ENCODE measurements around the gene CNTN5. TPM values are rescaled to one million over a fixed set of nuclear protein-coding genes. Genes with fewer than 3 reads are reported as not detected.

CNTN5 gene
- total RNA-seq, 1 donor from 2014 or later = 0.24 TPM

- no peak overlapping the region for H3K4me3 ChIP-seq
- H3K4me1 ChIP-seq = no peaks in the 10 kb centered on the region
- TF ChIP-seq, protein P1, sequence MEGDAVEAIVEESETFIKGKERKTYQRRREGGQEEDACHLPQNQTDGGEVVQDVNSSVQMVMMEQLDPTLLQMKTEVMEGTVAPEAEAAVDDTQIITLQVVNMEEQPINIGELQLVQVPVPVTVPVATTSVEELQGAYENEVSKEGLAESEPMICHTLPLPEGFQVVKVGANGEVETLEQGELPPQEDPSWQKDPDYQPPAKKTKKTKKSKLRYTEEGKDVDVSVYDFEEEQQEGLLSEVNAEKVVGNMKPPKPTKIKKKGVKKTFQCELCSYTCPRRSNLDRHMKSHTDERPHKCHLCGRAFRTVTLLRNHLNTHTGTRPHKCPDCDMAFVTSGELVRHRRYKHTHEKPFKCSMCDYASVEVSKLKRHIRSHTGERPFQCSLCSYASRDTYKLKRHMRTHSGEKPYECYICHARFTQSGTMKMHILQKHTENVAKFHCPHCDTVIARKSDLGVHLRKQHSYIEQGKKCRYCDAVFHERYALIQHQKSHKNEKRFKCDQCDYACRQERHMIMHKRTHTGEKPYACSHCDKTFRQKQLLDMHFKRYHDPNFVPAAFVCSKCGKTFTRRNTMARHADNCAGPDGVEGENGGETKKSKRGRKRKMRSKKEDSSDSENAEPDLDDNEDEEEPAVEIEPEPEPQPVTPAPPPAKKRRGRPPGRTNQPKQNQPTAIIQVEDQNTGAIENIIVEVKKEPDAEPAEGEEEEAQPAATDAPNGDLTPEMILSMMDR (IDR thresholded peaks at IDR 0.05) = no peak
- H3K36me3 ChIP-seq = no peaks in the 10 kb centered on the region
- DNase-seq = no peak
- H3K27me3 ChIP-seq (ENCODE audit: low read depth) = no peaks in the 10 kb centered on the region
- intact Hi-C loops (cut with DNase I) = no loop called here
- ATAC-seq = no peak
- H3K27ac ChIP-seq = no peak overlapping the region
- no peaks in the 10 kb centered on the region for H3K9me3 ChIP-seq
These were observed 739.0 kb downstream of the CNTN5 start for GRCh38 chr11:99759787-99760186.

GRCh38 chr11:99766811-99767210, 746.1 kb downstream of the CNTN5 start:
- Histone ChIP-seq H3K4me3 (no peak overlapping the region), H3K4me1 (no peaks in the 10 kb centered on the region), H3K36me3 (no peaks in the 10 kb centered on the region), H3K27me3 (ENCODE audit: low read depth) (no peaks in the 10 kb centered on the region), H3K9me3 (no peaks in the 10 kb centered on the region), H3K27ac (no peak overlapping the region)
- TF ChIP-seq, protein P1 (IDR thresholded peaks at IDR 0.05) = no peak
- DNase-seq (no peak), ATAC-seq (no peak)
- intact Hi-C loops (cut with DNase I) = no loop called here

DNA sequence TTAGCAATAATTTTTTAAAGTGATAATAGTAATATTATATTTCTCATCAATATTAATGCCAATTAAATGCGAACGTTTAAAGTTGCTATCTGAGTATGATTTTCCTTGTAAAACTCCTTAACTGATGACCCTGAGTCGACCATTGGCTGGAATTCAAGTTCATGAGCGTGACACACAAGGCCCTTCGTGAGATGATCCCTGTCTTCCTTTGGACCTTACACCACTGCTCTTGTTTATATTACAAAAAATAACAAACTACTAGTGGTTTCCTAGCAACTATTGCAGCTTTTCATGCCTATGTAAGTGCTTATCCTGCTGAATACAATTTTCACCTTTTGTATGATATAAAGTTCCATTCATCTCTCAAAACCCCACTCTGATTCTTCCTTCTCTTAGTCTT, 752.9 kb downstream of the CNTN5 start:
- no peaks in the 10 kb centered on the region for H3K4me1 ChIP-seq
- H3K27ac ChIP-seq = no peak overlapping the region
- DNase-seq = no peak
- no peaks in the 10 kb centered on the region for H3K36me3 ChIP-seq
- no peaks in the 10 kb centered on the region for H3K9me3 ChIP-seq
- no peak overlapping the region for H3K4me3 ChIP-seq
- ATAC-seq = no peak
- intact Hi-C loops (cut with DNase I) = no loop called here
- H3K27me3 ChIP-seq (ENCODE audit: low read depth) = no peaks in the 10 kb centered on the region
- TF ChIP-seq, protein P1 (IDR thresholded peaks at IDR 0.05) = no peak

GRCh38 chr11:99781074-99781473, 760.3 kb downstream of the CNTN5 start:
- no peak overlapping the region for H3K27ac ChIP-seq
- no peak overlapping the region for H3K4me3 ChIP-seq
- no peak for ATAC-seq
- DNase-seq = no peak
- TF ChIP-seq, protein P1 (IDR thresholded peaks at IDR 0.05) = no peak
- intact Hi-C loops (cut with DNase I) = no loop called here
- H3K4me1 ChIP-seq = no peaks in the 10 kb centered on the region
- no peaks in the 10 kb centered on the region for H3K36me3 ChIP-seq
- H3K9me3 ChIP-seq = no peaks in the 10 kb centered on the region
- H3K27me3 ChIP-seq (ENCODE audit: low read depth) = no peaks in the 10 kb centered on the region

DNA sequence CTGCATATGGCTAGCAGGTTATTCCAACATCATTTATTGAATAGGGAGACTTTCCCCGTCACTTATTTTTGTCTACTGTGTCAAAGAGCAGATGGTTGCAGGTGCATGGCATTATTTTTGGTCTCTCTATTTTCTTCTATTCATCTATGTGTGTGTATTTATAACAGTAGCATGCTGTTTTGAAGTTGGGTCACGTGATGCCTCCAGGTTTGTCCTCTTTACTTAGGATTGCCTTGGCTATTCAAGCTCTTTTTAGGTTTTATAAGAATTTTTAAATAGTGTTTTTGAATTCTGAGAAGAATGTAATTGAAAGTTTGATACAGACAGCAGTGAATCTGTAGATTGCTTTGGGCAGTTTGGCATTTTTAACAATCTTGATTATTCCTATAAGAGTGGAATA, 770.6 kb downstream of the CNTN5 start:
- ATAC-seq (no peak), DNase-seq (no peak)
- no peaks in the 10 kb centered on the region for H3K36me3 ChIP-seq
- peaks cover 4% of the 10 kb centered on the region for H3K9me3 ChIP-seq
- TF ChIP-seq, protein P1 (IDR thresholded peaks at IDR 0.05) = no peak
- no peak overlapping the region for H3K27ac ChIP-seq
- no peaks in the 10 kb centered on the region for H3K27me3 ChIP-seq (ENCODE audit: low read depth)
- H3K4me3 ChIP-seq = no peak overlapping the region
- intact Hi-C loops (cut with DNase I) = no loop called here
- no peaks in the 10 kb centered on the region for H3K4me1 ChIP-seq

DNA sequence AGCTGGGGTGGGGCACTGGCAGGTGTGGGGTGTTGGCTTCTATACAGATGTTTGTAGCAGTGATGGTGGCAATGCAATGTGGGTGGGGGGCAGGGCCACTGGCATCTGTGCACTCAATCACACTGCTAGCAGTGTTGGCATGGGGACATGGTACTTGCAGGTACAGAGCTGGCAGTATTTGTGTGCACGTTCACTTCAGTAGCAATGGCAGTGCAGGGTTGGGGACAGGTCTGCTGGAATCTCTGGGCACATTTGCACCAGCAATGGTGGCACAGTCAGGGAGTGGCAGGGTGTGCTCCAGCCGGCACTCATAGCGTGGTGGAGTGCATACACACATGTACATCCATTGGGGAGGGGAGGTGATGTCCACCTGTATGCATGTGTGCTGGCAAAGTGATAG, 775.2 kb downstream of the CNTN5 start:
- TF ChIP-seq, protein P1 (IDR thresholded peaks at IDR 0.05) = no peak
- no peaks in the 10 kb centered on the region for H3K36me3 ChIP-seq
- no peak overlapping the region for H3K27ac ChIP-seq
- H3K9me3 ChIP-seq = peaks cover 4% of the 10 kb centered on the region
- H3K4me3 ChIP-seq = no peak overlapping the region
- no peaks in the 10 kb centered on the region for H3K4me1 ChIP-seq
- no peaks in the 10 kb centered on the region for H3K27me3 ChIP-seq (ENCODE audit: low read depth)
- ATAC-seq (no peak), DNase-seq (no peak)
- intact Hi-C loops (cut with DNase I) = no loop called here

All from lower lobe of right lung (tissue), 2 donors.